CD4-positive, alpha-beta T cell (primary cell): ENCODE measurements around the gene NOTCH1. TPM values are rescaled to one million over a fixed set of nuclear protein-coding genes. Genes with fewer than 3 reads are reported as not detected.

ENCODE experiments used
- ATAC-seq: fragments of 200-7000 bp; cut with Tn5 transposase; one replicate; pipeline ENCODE4 v1.10.0; 2022; ENCODE audit warnings: mild to moderate bottlenecking; ENCODE audit not compliant: poor library complexity
- CTCF ChIA-PET: fragments of 350-600 bp; sonication (Branson Sonifier 250); formaldehyde crosslinking; loops from one replicate; lab custom pipeline; 2021; ENCODE audit warnings: antibody characterized with exemption, inconsistent platforms; lab: Charles Lee
- POLR2A ChIA-PET: fragments of 350-600 bp; sonication (Branson Sonifier 250); formaldehyde crosslinking; loops from one replicate; lab custom pipeline; 2021; ENCODE audit warnings: antibody characterized with exemption, inconsistent platforms; lab: Charles Lee
- DNase-seq, 14 experiments: peaks; one replicate each; pipeline ENCODE4 v3.0.0-alpha.2; 2013 to 2020; ENCODE audit warnings: mixed read lengths in 2 of 14
- H3K27ac ChIP-seq, 2 donors: one replicate each; pipeline versions ENCODE4 v1.5.1 to v1.7.0; 2013; ENCODE audit warnings: low read length in 2 of 2, low read depth in 1 of 2, mild to moderate bottlenecking in 1 of 2
- H3K27me3 ChIP-seq, 2 experiments: 1 replicate in 1 of 2; 2 replicates in 1 of 2; pipeline versions ENCODE4 v1.6.1 to v1.7.0; 2013; ENCODE audit warnings: low read length in 2 of 2, control low read depth in 1 of 2, mild to moderate bottlenecking in 1 of 2, moderate library complexity in 1 of 2; ENCODE audit not compliant: insufficient read depth in 2 of 2, control insufficient read depth in 1 of 2
- H3K36me3 ChIP-seq: one replicate; pipeline ENCODE4 v1.6.1; 2013; ENCODE audit warnings: low read length, control low read depth; ENCODE audit not compliant: insufficient read depth
- H3K4me1 ChIP-seq: one replicate; pipeline ENCODE4 v1.6.1; 2013; ENCODE audit warnings: low read length, control low read depth; ENCODE audit not compliant: insufficient read depth
- H3K4me3 ChIP-seq: one replicate; pipeline ENCODE4 v1.5.1; 2013; ENCODE audit warnings: mild to moderate bottlenecking, low read length, moderate library complexity
- H3K9me3 ChIP-seq, 2 experiments: 1 replicate in 1 of 2; 2 replicates in 1 of 2; pipeline versions ENCODE4 v1.6.1 to v1.7.0; 2013; ENCODE audit warnings: low read length in 2 of 2, mild to moderate bottlenecking in 2 of 2, control low read depth in 1 of 2, moderate library complexity in 1 of 2; ENCODE audit not compliant: control insufficient read depth in 1 of 2, insufficient read depth in 1 of 2
- H3K27ac Mint-ChIP-seq: one replicate; pipeline ENCODE4 v1.8.0; 2020; ENCODE audit warnings: mixed read lengths
- H3K27me3 Mint-ChIP-seq: one replicate; pipeline ENCODE4 v1.8.0; 2021; ENCODE audit warnings: mixed read lengths
- H3K36me3 Mint-ChIP-seq: one replicate; pipeline ENCODE4 v1.8.0; 2021; ENCODE audit warnings: low read depth, mixed read lengths
- H3K4me1 Mint-ChIP-seq: one replicate; pipeline ENCODE4 v1.8.0; 2021; ENCODE audit warnings: low read depth, mixed read lengths
- H3K4me3 Mint-ChIP-seq: one replicate; pipeline ENCODE4 v1.8.0; 2020; ENCODE audit warnings: mild to moderate bottlenecking, mixed read lengths
- H3K9me3 Mint-ChIP-seq: one replicate; pipeline ENCODE4 v1.8.0; 2020; ENCODE audit warnings: mixed read lengths
- intact Hi-C, 2 experiments: fragments of 100-400 bp; cut with DNase I in 1 of 2; cut with micrococcal nuclease in 1 of 2; formaldehyde crosslinking; loops; one replicate each; pipeline versions ENCODE4 v1.15.1 to v1.9.0; 2023 to 2025; cut with DNase I, micrococcal nuclease
- total RNA-seq, 174 experiments: library from RNA in 2 of 174; stranded (reverse) in 2 of 174; gene quantifications; one replicate each; pipeline ENCODE4 v1.2.3 and lab custom pipeline; 2021 to 2026
- TF ChIP-seq, protein P1 (sequence below): fragments of 200-600 bp; IDR thresholded peaks from one replicate; pipeline ENCODE4 v1.8.0; 2022; ENCODE audit warnings: antibody characterized with exemption, mild to moderate bottlenecking

The NOTCH1 gene
- total RNA-seq, 2 experiments from 2014 or later = 30.8 to 34.2 TPM

DNA sequence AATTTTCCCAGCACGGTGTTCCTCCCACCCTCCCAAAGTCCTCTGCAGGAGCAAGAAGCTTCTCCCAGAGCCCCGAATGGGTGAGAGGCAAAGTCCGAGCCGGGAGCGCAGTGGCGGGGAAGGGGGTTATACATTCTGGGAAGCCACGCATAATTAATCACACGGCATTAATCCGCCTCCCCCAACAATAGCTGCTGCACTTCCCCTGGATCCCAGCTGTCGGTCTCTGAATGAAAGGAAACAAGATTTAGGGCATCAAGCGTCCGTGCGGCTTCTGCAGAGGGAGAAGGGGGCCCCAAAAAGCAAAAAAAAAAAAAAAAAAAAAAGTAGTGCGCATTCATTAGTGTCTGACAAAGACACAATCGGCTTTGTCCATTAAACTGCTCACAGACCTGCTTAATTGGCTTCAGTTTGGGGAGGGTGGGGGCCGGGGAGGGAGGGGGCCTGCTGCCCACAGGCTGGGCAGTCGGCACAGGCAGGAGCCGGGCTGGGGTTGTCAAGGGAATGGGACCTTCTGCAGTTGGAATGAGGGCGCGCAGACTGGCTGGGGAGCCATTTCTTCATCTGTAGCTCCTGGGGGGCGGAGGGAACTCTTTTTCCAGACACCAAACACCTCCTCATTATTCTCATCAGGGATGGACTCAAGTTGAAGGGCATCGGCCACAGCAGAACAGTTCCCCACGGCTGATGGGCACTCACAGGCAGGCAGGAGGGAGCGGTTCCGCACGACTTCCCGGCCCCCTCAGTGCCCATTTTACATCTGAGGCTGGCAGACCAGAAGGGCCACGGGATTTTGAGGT, 3.4 kb downstream of the NOTCH1 start:
- Histone ChIP-seq H3K27me3 (no peaks in the 10 kb centered on the region), H3K36me3 (peaks cover 27% of the 10 kb centered on the region), H3K4me3 (no peak overlapping the region), H3K27ac (peak overlapping the region in 1 of 2 donors; percentile 7), H3K9me3 (no peaks in the 10 kb centered on the region), H3K4me1 (peaks cover 83% of the 10 kb centered on the region)
- peak overlapping the region; percentile 42 for H3K4me3 Mint-ChIP-seq
- POLR2A ChIA-PET = no interaction called here
- peak overlapping the region; percentile 97 for H3K27ac Mint-ChIP-seq
- DNase-seq = no peak
- TF ChIP-seq, protein P1, sequence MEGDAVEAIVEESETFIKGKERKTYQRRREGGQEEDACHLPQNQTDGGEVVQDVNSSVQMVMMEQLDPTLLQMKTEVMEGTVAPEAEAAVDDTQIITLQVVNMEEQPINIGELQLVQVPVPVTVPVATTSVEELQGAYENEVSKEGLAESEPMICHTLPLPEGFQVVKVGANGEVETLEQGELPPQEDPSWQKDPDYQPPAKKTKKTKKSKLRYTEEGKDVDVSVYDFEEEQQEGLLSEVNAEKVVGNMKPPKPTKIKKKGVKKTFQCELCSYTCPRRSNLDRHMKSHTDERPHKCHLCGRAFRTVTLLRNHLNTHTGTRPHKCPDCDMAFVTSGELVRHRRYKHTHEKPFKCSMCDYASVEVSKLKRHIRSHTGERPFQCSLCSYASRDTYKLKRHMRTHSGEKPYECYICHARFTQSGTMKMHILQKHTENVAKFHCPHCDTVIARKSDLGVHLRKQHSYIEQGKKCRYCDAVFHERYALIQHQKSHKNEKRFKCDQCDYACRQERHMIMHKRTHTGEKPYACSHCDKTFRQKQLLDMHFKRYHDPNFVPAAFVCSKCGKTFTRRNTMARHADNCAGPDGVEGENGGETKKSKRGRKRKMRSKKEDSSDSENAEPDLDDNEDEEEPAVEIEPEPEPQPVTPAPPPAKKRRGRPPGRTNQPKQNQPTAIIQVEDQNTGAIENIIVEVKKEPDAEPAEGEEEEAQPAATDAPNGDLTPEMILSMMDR = no peak
- H3K9me3 Mint-ChIP-seq = no peaks in the 10 kb centered on the region
- H3K36me3 Mint-ChIP-seq = no peaks in the 10 kb centered on the region
- intact Hi-C loops = loop anchor here in 1 of 2 experiments (10.0 kb wide), 1 partner anchor 138 kb away; the partner anchor contains the start of gene SNAPC4
- CTCF ChIA-PET = no interaction called here
- no peaks in the 10 kb centered on the region for H3K27me3 Mint-ChIP-seq
- H3K4me1 Mint-ChIP-seq = peaks cover 59% of the 10 kb centered on the region
- no peak for ATAC-seq

DNA sequence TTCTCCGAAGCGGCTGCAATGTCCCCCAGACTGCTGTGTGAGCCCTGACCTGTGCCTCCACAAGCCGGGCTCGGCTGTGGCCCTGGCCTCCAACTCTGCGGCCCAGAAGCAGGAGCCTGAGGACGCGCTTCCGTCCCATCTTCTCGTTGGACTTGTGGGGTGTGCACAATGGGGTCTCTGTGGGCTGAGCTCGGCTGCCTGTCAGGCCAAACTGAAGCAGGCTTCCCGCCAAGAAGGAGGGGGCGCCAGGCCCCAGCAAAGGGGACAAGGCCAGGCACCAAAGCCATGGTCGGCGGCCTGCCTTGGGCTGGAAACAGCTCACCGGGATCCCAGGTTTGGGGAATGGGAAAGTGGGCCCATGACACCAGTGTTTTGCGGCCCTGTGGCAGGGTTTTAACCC, 4.1 kb downstream of the NOTCH1 start:
- no peak overlapping the region for H3K4me3 Mint-ChIP-seq
- intact Hi-C loops = loop anchor here in 1 of 2 experiments (10.0 kb wide), 1 partner anchor 137 kb away; the partner anchor contains the start of gene SNAPC4
- no peak overlapping the region for H3K27ac ChIP-seq

DNA sequence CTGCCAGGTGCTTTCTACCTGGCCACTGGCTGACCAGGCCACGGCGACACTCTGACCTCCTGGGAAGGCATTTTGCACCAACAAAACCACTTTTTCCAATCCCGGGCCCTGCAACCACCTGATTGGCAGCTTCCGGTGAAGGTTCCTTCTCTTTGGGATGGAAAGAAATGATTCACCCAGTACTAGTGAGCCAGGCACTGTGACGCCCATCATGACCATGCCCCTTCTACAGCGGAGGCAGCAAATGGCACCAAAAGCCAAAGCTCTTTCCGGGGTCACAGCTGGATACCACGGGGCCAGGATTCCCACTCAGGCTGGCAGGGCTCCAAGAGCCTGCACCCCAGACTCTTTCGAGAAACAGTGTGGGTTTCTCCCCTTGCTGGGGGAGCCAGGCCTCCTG, 4.7 kb downstream of the NOTCH1 start:
- Mint-ChIP-seq H3K4me1 (peaks cover 57% of the 10 kb centered on the region), H3K27ac (peak overlapping the region; percentile 97), H3K4me3 (peak overlapping the region; percentile 51), H3K9me3 (no peaks in the 10 kb centered on the region), H3K36me3 (no peaks in the 10 kb centered on the region), H3K27me3 (no peaks in the 10 kb centered on the region)
- Histone ChIP-seq H3K9me3 (no peaks in the 10 kb centered on the region), H3K27me3 (no peaks in the 10 kb centered on the region), H3K4me3 (no peak overlapping the region), H3K4me1 (peaks cover 84% of the 10 kb centered on the region), H3K27ac (peak overlapping the region; percentile 22 to 94), H3K36me3 (peaks cover 32% of the 10 kb centered on the region)
- ChIA-PET POLR2A (interaction anchor here (3.0 kb wide), 1 partner anchor 57 kb away, joined by 25 read pairs; no protein-coding TSS in a partner anchor), CTCF (interaction anchor here (0.9 kb wide), 1 partner anchor 494 kb away, joined by 3 read pairs; no protein-coding TSS in a partner anchor)
- intact Hi-C loops = loop anchor here in 1 of 2 experiments (10.0 kb wide), 1 partner anchor 136 kb away; the partner anchor contains the start of gene SNAPC4
- DNase-seq (no peak), ATAC-seq (no peak)
- TF ChIP-seq, protein P1 = no peak

More for the DNA sequence above, 4.1 kb downstream of the NOTCH1 start:
- Histone ChIP-seq H3K27me3 (no peaks in the 10 kb centered on the region), H3K9me3 (no peaks in the 10 kb centered on the region), H3K4me3 (no peak overlapping the region), H3K36me3 (peaks cover 32% of the 10 kb centered on the region), H3K4me1 (peaks cover 84% of the 10 kb centered on the region)
- no peaks in the 10 kb centered on the region for H3K27me3 Mint-ChIP-seq
- H3K36me3 Mint-ChIP-seq = no peaks in the 10 kb centered on the region
- H3K4me1 Mint-ChIP-seq = peaks cover 58% of the 10 kb centered on the region
- POLR2A ChIA-PET = no interaction called here
- no peaks in the 10 kb centered on the region for H3K9me3 Mint-ChIP-seq
- ATAC-seq (no peak), DNase-seq (no peak)
- CTCF ChIA-PET = no interaction called here
- H3K27ac Mint-ChIP-seq = peak overlapping the region; percentile 97
- TF ChIP-seq, protein P1 = no peak
